CMK (cell line): ENCODE data around the gene WDR49.

Experiments
- DNase-seq: peaks from one replicate; pipeline ENCODE4 v3.0.0-alpha.2; 2010; ENCODE audit warnings: low read depth

WDR49 gene

DNA sequence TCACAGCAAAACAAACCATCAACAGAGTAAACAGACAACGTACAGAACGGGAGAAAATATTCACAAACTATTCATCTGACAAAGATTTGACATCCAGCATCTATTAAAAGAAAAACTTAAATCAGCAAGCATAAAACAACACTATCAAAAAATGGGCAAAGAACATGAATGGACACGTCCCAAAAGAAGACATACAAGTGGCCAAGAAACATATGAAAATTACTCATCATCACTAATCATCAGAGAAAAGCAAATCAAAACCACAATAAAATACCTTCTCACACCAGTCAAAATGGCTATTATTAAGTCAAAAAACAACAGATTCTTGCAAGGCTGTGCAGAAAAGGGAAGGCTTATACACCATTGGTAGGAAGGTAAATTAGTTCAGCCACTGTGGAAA lies 166.2 kb downstream of the WDR49 start:
- no peak for DNase-seq

DNA sequence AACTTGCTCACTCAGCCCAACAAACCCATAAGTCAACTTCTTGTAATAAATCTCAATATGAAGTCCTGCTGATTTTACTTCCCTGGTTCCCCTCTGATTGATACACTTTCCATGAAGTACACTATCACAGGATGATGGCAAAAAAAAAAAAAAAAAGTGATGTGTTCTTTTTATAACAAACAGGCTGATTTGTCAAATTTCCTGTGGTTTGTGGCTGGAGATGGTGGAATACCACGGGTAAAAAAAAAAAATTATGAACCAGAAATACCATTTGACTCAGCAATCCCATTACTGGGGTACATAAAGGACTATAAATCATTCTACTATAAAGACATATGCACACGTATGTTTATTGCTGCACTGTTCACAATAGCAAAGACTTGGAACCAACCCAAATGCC lies 169.2 kb downstream of the WDR49 start:
- DNase-seq = no peak

DNA sequence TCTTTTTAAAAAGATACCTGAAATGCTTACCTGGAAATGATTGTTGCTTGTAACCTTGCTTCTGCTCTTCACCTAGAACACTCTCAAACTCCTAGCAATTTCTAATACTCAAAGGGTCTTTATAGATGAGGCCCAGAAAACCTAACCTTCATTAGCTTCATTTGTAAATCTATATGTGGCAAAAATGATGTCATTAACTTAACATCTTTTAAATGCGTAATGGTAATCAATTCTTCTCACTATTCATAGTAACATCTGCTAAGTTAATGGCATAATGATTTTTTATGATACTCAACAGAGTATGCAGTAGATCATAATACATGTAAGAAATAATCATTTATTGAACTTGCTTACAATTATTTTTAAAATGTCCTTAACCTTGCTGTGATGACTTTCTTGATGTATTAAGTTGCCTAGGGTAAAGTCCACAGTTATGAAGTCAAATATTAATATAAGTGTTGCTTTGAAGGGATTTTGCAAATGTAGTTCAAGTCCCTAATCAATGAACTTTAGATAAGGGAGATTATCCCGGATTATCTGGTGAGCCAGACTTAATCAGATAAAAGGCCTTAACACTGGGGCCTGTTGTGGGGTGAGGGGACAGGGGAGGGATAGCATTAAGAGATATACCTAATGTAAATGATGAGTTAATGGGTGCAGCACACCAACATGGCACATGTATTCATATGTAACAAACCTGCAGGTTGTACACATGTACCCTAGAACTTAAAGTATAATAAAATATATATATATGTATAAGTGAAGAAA lies 169.8 kb downstream of the WDR49 start:
- no peak for DNase-seq

DNA sequence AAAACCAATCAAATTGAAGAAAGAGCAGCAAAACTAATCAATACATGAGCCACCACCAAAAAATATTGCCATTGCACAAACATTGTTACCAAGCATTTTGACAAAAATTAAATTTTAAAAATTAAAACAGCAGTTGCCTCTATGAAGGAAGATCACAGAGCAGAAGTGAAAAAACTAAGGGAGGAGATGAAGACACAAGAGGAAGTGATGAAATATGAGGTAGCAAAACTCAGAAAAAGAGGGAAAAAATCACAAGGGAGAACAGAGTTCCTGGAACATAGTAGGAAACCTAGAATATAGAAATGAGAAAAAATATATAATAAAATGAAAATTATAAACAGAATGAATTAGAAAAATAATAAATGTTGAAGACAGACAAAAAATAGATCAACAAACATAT lies 172.6 kb downstream of the WDR49 start:
- no peak for DNase-seq

DNA sequence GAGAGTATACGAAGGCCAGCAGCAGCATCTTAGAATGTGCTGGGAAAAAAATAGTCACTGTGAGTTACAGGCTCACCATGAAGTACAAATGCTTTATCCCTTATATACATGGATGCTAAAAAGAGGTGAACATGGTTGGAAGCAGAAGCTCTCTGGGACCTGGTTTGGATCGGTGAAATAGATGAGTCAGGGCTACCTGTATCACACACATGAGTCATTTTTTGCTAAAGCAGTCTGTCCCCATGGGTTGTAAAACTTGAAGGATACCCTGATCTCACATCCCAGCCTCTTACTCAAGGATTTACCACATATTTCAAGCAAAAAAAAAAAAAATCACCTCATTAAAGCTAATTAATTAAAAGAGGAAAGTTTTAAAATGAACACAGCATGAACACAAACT lies 173.0 kb downstream of the WDR49 start:
- no peak for DNase-seq

DNA sequence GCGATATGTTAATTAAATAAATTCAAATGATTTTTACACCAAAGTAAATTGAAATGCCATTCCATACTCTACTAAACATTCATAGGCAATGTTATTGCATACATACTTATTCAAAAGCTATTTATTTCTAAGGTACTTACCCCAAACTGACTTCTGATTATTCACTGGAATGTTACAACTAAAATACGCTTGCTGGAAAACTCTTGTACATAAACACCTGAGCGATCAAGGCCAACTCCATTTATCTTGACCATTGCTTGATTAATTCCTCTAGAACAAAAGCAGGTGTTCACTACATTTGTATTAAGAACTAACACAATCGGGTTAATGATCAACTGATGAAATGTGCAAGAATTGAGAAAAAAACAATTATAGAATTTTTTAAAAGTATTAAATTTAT lies 179.9 kb downstream of the WDR49 start, which contains the start of gene SERPINI2:
Gene SERPINI2, minus strand, starts transcription at position 180 of the 400 bp plus-strand sequence. CDS start 2,208 bp downstream, outside the sequence.
- DNase-seq = no peak

DNA sequence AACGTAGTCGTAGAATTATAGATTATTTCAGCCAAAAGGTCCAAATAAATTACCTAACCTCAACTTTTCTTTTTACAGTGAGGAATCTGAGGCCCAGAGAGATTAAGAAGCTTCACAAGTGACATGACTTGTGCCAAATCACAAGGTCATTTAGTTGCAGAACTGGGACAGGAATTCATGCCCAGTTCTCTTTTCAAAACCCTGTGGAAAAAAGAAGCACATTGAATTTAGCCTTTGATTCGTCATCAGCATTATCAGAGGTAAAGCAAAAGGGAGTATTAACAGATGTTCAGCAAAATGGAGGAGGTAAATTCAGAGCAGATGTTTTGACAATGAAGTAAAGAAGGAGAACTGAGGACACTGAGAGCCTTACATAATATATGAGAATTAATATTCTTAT lies 184.4 kb downstream of the WDR49 start:
- no peak for DNase-seq

DNA sequence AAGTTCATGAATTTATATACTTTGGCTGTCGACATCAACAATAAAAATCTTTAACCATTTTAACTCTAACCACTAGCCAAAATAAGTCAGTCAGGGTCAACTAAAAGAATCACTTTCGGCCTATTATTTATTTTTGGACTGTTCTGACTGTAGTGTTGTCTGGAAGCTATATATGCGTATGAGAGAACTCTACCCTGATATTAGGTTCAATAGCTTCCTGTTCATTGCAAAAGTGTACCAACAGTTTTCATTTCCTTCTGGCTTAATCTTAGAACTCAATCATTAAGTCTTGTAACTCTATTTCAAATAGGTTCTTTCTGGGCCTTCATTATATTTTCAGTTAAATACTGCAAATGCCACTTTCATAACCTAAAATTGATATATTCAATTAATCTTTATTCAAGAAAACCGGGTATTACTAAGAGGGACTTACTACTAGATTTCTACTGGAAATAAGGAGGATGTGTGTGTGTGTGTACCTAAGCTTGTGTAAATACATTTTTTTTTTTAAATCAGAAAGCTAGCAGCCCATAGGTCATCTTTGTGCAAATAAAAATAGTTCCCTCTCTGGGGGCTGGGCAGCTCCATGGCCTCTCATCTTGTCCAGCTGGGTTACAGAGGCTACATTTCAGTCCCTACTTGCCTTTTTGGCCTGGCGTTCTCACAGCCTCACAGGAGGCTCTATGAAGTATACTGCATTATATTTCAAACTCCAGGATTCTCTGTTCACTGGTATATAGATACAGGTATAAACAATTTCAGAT lies 185.7 kb downstream of the WDR49 start:
- no peak for DNase-seq

DNA sequence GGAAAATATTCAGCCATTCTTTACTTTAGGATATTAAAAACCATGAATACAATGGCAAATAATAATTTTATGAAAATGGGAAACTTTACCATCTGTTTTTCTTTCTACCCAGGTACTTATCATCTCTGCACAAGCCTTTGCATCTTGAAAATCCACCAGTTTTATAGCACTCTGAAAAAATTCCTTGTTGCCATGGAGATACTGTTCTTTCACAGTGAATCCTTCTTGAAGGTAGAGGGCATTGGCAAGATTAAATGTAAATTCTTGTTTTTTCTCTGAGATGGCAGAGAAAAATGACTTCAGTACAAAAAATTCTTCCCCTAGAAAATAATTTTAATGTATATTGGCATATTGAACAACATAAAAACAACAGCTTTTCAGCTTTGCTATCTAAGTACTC lies 186.8 kb downstream of the WDR49 start:
- DNase-seq = no peak

DNA sequence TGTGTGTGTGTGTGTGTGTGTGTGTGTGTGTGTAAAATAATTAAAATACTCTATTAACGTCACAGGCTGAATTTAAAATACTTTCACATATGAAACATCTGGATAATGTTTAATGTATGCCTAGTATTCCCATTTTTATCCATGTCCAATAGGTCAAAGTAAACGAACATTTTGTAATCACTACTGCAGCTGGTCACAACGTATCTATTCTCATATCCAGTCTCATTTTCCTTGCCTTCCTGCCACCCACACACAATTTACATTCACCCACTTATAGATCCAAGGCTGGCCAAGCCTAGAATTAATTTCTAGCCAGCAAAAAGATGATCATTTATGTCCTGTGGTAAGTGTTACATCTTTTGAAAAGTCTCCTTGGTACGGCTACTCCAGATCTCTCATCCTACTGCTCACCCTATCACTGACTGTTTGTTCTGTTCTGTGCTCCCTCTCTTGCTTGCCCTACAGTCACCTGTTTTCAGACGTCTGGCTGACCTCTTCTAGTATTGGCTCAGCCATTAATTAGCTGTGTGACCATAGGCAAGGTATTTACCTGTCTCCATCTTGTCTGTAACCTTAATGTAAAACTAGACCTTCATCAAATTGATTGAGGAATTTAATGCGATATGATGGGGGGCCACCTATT lies 197.5 kb downstream of the WDR49 start:
- no peak for DNase-seq

DNA sequence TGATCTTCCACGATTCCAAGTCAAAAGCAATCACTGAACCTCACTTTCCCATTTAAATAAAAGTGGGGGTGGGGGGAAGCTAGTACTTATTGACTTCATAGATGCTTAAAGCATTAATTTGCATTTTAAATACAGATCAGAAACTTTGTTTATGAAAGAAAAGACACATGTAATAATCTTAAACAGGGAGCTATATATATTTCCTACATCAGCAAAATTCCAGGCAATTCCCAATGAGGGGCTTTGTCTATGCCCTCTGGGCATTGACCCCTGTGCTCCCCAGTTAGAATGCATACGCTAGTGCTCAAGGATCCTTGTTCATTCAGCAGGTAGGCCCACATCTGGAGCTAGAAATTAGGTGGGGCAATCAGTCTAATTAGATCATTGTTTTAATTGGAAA lies 199.9 kb downstream of the WDR49 start:
- DNase-seq = no peak

DNA sequence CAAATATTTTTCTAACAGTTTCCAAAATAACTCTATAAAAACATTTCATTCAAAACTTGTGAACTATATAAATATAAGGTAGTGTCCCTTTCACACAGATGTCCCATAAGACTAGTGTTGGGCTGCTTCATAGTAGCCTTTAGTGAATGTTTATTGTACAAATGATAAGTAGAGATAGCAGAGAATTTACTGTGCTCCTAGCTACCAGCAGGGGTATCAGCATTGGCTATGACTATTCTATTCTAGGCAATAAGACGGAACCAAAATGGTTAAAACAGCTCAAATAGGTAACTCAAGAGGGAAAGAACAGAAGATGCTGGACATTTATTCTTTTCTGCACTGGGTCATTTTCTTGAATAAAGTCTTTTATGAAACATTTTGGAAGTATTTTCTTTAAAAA lies 202.5 kb downstream of the WDR49 start:
- no peak for DNase-seq

DNA sequence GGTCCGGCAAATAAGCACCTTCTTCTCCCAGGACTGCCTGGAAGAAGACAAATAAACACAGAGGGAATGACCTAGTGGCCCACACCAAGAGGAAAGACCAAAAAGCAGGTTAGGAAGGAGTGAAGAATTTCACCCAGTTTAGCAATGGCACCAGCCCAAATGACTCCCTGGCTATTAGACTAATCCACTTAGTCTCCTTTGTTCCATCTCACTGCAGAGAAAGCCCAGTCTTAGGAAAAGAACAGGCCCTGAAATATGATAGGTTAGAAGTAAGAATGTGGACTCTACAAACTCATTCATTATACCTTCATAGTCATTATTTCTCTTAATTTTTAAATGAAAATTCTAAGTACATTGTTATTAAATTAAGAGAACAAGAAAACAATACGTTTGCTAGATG lies 203.1 kb downstream of the WDR49 start:
- no peak for DNase-seq

DNA sequence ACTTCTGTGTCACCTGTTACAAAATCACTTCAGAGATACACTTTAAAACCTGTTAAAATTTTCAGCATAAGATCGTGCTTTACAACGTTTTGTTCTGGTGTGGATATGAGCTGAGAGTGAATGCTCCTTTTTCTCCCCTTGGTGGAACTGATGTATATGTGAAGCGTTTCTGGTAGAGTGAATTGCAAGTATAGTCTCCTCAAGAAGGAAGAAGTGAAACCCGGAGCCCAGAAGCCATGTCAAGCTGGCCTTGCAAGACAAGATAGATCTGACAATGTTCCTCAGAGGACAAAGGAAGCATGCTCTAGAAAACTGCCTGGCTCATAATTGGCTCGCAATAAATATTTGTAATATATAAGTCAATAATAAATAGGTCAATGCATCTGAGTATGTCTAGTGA lies 203.5 kb downstream of the WDR49 start:
- no peak for DNase-seq

DNA sequence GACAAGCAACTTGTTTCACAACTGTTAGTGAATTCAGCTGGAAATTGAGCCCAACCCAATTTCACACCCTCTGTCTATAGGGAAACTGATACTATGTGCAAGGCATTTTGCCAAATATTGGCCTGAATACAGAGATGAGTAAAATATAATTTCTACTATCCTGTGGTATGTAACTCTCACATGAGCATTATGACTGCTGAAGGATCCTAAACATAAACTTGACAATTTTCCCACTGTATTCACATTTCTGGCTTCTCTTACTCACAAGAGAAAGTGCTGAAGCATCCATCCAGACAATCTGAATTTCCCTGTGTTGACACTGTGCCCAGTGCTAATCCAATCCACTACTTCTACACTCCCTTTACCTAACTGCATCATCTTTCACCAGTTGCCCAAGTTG lies 208.3 kb downstream of the WDR49 start:
- DNase-seq = no peak

DNA sequence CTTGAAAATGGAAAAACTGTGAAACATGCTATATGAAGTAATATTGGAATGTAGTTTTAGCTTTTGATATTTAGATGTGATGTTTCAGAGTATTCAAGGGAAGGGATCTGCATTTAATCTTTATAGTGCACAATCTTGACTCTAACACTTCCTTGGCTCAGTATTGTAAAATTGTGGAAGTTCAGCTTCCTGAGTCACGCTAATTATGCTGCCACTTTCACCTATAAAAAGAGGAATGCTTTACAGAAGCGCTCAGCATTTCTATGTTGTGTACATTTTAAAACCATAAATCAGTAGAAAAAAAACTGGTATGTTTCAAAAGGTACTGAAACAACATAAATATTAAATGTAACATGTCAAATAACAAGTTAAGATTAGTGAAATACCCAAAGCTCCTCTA lies 212.5 kb downstream of the WDR49 start:
- no peak for DNase-seq

DNA sequence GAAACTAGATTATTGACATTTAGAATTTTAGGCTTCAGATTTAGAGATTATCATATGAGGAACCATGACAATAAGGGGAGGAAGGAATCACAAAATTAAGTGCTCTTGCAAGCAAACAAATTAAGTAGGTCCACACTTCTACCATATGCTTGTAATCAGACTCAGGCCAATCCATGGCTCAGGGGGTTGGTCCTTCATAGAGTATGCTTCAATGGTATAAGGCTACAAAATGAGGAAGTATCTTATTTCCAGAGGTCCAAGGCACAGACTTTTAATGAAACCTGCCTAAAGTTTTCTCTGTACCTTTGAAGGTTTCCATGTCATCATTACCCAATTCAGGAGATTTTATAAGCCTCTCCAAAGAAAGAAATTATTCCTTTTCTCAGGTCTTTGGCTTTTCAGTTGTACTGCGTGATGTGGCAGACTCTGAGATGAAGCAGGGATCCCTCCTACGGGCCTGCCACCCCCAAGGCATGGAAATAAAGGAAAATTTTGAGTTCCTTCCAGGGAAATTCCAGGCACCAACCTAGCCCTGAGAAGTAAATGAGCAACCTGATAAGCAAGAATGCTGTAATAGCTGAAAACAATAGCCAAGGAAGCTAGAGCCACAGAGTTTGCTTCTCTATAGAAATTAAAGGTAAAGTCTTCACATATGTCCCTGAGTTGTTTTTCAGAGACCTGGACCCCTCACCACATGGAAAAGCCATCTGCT lies 216.2 kb downstream of the WDR49 start:
- DNase-seq = no peak
